GM18873 (cell line): ENCODE data around the gene CCNE1.
"Not testable (repeated sequence)": the region's sequence is repeated elsewhere in the genome, so short reads cannot be mapped to it uniquely, and the experiment has no call there.

Experiments used
- ATAC-seq: cut with Tn5 transposase; IDR thresholded peaks from one replicate; pipeline ENCODE4 v1.9.1; 2021; ENCODE audit warnings: mild to moderate bottlenecking, moderate library complexity, moderate number of reproducible peaks; ENCODE audit not compliant: unreplicated experiment, low FRiP score

CCNE1 gene

DNA sequence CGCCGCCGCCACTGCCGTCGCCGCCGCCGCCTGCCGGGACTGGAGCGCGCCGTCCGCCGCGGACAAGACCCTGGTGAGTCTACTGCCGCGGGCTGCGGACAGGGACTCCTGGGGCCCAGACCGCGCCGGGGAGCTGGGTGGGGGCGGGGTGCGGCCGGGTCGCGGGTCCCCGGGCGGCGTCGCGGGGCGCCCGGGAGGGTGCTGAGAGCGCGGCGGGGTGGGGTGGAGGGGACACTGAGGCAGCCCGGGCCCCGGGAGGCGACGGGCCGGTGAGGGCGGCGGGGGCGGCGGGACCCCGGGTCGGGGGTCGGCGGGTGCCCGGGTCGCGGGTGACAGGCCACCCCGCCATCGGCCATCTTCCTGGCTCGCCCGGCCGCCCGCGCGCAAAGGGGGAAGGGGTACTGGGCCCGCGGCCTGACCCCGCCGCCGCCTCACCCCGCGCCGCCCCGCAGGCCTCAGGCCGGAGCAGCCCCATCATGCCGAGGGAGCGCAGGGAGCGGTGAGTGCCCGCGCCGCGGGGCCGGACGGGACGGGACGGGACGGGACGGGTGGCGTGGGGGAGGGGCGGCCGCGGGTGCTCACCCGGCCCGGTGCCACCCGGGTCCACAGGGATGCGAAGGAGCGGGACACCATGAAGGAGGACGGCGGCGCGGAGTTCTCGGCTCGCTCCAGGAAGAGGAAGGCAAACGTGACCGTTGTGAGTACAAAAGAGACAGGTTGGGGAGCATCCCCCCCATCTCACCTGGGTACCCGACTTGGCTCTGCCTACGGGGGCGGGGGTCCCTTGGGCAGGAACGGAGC lies 489 bp downstream of the CCNE1 start:
- no peak for ATAC-seq

GRCh38 chr19:29812881-29813275 lies 1.1 kb downstream of the CCNE1 start:
- ATAC-seq = no peak

DNA sequence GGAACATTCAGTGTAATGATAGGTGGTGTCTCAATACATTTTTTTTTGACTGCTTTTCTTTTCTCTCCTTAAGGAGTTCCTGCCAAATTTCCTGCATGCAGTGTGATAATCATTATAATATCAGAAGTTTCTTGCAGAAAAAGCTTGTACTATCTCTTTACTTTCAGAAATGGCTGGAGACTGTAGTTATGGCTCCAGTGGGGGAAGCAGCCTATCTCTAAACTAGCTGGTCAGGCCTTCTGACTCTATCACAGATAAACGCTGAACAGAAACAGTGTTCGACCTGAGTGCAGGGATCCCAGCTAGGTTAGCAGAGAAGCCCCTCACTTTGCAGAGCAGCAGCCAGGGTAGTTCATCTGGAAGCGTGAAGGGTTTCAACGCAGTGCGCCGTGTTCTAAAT lies 1.9 kb downstream of the CCNE1 start:
- ATAC-seq = no peak

GRCh38 chr19:29815231-29815630 lies 3.4 kb downstream of the CCNE1 start:
- ATAC-seq = no peak

DNA sequence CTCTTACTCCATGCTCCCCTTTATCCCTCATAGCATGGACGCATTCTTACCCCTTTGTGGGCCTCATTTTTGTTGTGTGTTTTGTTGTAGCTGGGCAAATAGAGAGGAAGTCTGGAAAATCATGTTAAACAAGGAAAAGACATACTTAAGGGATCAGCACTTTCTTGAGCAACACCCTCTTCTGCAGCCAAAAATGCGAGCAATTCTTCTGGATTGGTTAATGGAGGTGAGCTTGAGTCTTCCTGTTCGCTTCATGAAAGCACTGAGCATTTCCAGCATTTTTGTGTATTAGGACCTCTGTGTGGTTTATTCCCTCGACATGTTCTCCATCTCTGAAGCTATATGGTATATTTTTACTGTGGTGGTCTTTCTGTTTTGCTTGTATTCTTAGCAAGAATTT lies 5.5 kb downstream of the CCNE1 start:
- no peak for ATAC-seq

- no peak for ATAC-seq
These were observed 7.5 kb downstream of the CCNE1 start for GRCh38 chr19:29819300-29819699.

DNA sequence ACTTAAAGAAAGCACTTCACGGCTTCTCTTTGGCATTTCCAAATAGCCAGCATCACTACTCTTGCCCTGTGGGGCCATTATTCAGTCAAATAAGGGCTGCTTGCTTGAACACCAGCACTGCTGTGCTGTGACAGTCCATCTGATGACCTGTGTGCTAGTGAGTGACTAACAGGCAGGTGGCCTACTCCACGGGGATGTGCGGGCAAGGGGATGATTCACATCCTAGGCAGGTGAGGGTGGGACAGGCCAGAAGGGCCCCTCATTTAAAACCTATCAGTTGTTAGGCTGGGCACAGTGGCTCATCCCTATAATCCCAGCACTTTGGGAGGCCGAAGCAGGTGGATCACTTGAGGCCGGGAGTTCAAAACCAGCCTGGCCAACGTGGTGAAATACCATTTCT lies 8.2 kb downstream of the CCNE1 start:
- ATAC-seq = no peak

- no peak for ATAC-seq
These were observed 12.0 kb downstream of the CCNE1 start for GRCh38 chr19:29823581-29824330.

DNA sequence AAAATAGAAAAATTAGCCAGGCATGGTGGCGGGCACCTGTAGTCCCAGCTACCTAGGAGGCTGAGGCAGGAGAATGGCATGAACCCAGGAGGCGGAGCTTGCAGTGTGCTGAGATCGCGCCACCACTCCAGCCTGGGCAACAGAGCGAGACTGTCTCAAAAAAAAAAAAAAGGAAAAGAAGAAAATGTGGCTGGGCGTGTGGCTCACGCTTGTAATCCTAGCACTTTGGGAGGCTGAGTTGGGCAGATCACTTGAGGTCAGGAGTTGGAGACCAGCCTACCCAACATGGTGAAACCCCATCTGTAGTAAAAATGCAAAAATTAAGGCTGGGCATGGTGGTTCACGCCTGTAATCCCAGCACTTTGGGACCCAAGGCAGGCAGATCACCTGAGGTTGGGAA lies 13.5 kb downstream of the CCNE1 start:
- ATAC-seq = not testable (repeated sequence)

DNA sequence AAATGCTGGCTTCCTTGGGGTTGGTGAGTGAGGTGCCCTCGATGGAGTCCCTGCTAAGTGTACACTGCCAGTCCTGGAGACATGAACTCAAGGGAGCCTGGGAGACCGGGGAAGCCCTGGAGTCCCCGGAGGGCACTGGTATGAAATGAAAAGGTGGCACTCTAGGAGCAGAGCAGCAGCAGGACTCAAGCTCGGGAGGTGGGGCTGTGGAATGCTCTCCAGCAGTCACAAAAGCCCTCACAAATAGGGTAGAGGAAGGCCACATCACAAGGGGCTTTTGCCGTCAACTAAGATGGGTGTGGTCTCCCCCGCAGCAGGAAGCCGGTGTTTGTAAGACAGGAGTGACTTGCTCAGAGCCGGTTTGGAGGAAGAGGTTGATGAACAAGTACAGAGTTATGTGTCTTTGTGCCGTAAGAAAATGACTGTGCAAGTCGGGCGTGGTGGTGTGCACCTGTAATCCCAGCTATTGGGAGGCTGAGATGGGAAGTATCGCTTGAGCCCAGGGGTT lies 19.3 kb downstream of the CCNE1 start:
- no peak for ATAC-seq

GRCh38 chr19:29831686-29832085 lies 19.9 kb downstream of the CCNE1 start:
- ATAC-seq = no peak

DNA sequence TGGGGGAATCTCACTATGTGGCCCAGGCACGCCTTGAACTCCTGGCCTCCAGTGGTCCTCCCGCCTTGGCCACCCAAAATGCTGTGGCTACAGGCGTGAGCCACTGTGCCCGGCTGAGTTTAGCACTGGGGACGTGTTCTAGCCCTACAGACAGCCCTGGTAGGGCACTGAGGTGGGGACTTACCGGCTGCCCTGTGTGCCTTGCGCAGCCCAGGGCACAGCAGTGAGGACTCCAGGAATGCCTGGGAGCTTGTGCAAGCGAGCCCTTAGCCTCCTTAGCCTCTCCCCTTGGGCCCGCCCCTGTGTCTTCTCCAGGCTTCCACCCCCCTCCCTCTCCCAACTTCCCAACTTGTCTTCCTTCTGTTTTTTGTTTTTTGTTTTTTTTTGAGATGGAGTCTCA lies 21.0 kb downstream of the CCNE1 start:
- no peak for ATAC-seq

GRCh38 chr19:29833614-29834261 lies 21.9 kb downstream of the CCNE1 start:
- no peak for ATAC-seq

- ATAC-seq = no peak
These were observed 23.4 kb downstream of the CCNE1 start for GRCh38 chr19:29834991-29835846.

- ATAC-seq = no peak
These were observed 24.6 kb downstream of the CCNE1 start for GRCh38 chr19:29836409-29836825.

DNA sequence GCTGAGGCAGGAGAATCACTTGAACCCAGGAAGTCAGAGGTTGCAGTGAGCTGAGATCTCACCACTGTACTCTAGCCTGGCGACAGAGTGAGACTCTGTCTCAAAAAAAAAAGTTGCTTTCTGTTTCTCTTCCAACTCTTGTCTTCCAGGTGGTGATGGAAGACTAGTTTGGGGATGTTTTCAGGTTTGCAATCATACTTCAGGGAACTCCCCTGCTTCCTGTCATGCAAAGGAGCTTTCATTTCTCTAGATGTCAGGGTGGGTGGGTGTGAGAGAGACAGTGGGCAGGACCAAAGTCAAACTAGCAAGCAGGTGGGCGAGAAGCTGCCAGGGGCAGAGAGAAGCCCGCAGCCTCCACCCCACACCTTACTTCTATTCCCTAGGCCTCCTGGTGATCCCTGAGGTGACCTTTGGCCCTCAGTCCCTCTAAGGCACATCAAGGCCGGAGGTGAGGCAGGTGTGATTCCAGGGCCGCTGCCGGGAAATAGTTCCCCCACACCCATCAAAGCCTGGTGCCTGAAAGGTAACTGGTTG lies 25.7 kb downstream of the CCNE1 start:
- peak; percentile 80 for ATAC-seq

- ATAC-seq = no peak
These were observed 26.2 kb downstream of the CCNE1 start for GRCh38 chr19:29837996-29838395.

- ATAC-seq = no peak
These were observed 28.5 kb downstream of the CCNE1 start for GRCh38 chr19:29840066-29840950.

DNA sequence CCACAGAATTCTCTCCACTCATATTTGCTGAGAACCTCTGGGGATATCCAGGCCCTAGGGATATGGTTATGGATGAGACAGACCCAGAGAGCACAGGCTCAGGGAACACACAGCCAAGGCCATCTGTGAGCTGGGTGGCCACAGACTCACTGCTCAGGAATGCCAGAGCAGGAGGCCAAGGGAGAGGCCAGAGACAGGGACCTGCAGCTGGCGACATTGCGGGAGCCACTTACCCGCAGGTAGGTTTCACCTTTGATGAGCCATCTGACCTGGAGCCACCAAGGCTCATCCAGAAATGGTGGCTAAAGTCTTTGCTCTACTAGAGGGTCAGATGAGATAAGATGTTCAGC lies 29.4 kb downstream of the CCNE1 start:
- ATAC-seq = no peak
